IgD-negative memory B cell (primary cell): ENCODE data around the gene CHAC2. TPM values are rescaled to one million over a fixed set of nuclear protein-coding genes. Genes with fewer than 3 reads are reported as not detected.

Source experiments
- polyA plus RNA-seq: library from polyadenylated mRNA; unstranded; fragments of 300-500 nt; fragmentation: Illumina TruSeq; gene quantifications from one replicate; pipeline ENCODE4 v1.2.3, GENCODE V29; 2021

Gene CHAC2
- polyA plus RNA-seq, 1 donor from 2014 or later, result 6.8 TPM

Other genes starting within 250 kb of the CHAC2 start
- gene ASB3, start 19.1 kb downstream of the CHAC2 start, polyA plus RNA-seq, result 14.7 TPM
- 23.7 TPM for gene ERLEC1, start 19.2 kb downstream of the CHAC2 start, polyA plus RNA-seq
- 0.10 TPM for gene GPR75, start 92.2 kb downstream of the CHAC2 start, polyA plus RNA-seq
- 6.3 TPM for gene PSME4, start 203.2 kb downstream of the CHAC2 start, polyA plus RNA-seq